Glomerular endothelial cell (primary cell): ENCODE results near the gene SLAMF6. TPM values are rescaled to one million over a fixed set of nuclear protein-coding genes. Genes with fewer than 3 reads are reported as not detected.
A peak's percentile ranks its signal among the peaks of the same experiment; 100 is the strongest.
"Not testable (repeated sequence)": the region's sequence is repeated elsewhere in the genome, so short reads cannot be mapped to it uniquely, and the experiment has no call there.

Experiments
- DNase-seq: peaks from one replicate; pipeline ENCODE4 v3.0.0-alpha.2; 2011; ENCODE audit warnings: low read depth, low spot score; ENCODE audit errors: extremely low read depth
- total RNA-seq: library from RNA; depleted of rRNA; stranded (reverse); fragments of >200 nt; gene quantifications from 2 replicates; pipeline ENCODE4 v1.2.3, GENCODE V29; 2015

SLAMF6 gene
- total RNA-seq, 1 donor from 2014 or later = not detected

- DNase-seq = no peak
Observed at GRCh38 chr1:160544647-160545046, 21.6 kb upstream of the SLAMF6 start.

- no peak for DNase-seq
Observed at GRCh38 chr1:160542303-160542945, 19.4 kb upstream of the SLAMF6 start.

GRCh38 chr1:160541622-160542302 lies 18.7 kb upstream of the SLAMF6 start:
- no peak for DNase-seq

- no peak for DNase-seq
Observed at GRCh38 chr1:160540859-160541233, 17.8 kb upstream of the SLAMF6 start.

- DNase-seq = peak; percentile 34
Observed at GRCh38 chr1:160539990-160540858, 17.2 kb upstream of the SLAMF6 start.

- no peak for DNase-seq
Observed at GRCh38 chr1:160539684-160539989, 16.6 kb upstream of the SLAMF6 start.

GRCh38 chr1:160538985-160539651 lies 16.1 kb upstream of the SLAMF6 start:
- DNase-seq = no peak

GRCh38 chr1:160537714-160538665 lies 14.9 kb upstream of the SLAMF6 start:
- DNase-seq = no peak

GRCh38 chr1:160534823-160535605 lies 12.0 kb upstream of the SLAMF6 start:
- DNase-seq = no peak

- DNase-seq = not testable (repeated sequence)
Observed at GRCh38 chr1:160532557-160532813, 9.4 kb upstream of the SLAMF6 start.

- not testable (repeated sequence) for DNase-seq
Observed at GRCh38 chr1:160531809-160532556, 8.9 kb upstream of the SLAMF6 start.

- not testable (repeated sequence) for DNase-seq
Observed at GRCh38 chr1:160529401-160529952, 6.4 kb upstream of the SLAMF6 start.

GRCh38 chr1:160523789-160524188 lies 734 bp upstream of the SLAMF6 start:
- not testable (repeated sequence) for DNase-seq

GRCh38 chr1:160522136-160522535 lies 919 bp downstream of the SLAMF6 start:
- no peak for DNase-seq

- DNase-seq = no peak
Observed at GRCh38 chr1:160521554-160521953, 1.5 kb downstream of the SLAMF6 start.

GRCh38 chr1:160520999-160521398 lies 2.1 kb downstream of the SLAMF6 start:
- DNase-seq = no peak

GRCh38 chr1:160520582-160520981 lies 2.5 kb downstream of the SLAMF6 start:
- no peak for DNase-seq

GRCh38 chr1:160519642-160520435 lies 3.2 kb downstream of the SLAMF6 start:
- DNase-seq = no peak
